Stimulated activated naive CD4-positive, alpha-beta T cell (primary cell): ENCODE results near the gene FAM118B.

Experiments
- DNase-seq, 6 experiments: peaks; one replicate each; lab custom pipeline; 2025; lab: John Stamatoyannopoulos, UW

The FAM118B gene

DNA sequence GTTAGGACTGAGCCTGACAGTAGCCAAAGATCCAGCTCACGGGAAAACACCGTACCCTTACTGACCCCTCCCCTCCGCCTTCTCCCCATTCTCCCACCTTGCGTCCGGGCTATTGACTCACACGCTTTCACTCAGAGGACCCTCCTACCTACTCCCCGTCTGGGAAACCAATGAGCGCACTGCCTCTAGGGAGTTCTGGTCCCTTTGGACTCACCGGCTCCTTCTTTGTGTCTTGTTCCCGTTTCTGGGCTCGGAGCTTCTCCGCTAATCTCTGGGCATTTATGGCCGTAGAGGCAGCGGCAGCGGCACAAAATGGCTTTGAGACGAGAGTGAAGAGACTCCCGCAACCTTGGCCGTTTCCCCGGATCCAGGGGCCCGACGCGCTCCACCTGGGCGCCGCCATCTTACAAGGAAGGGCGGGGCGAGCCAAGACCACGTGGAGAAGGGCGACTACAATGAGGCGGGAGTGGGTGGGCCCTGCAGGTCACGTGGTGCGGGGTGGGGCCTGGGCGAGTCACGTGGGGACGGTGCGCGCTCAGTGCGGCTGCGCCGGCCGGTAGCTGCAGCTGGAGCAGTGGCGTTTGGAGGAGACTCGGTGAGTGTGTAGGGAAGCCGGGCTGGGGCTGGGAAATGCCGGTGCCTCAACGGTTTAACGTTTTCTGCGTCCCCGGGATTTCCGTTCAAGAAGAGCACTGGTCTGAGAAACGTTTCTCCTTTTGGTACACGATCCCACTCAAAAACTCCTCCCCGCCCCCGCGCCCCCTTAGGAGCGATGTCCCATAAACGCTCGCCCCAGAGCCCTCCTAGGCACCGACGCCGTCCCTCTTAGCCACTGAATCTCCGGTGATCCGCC is at the start of gene FAM118B, which contains the start of gene RPUSD4:
FAM118B (plus strand) TSS at position 547 of the 853 bp plus-strand sequence. CDS start 23,220 bp downstream, outside the sequence.
RPUSD4 (minus strand) TSS at position 415 of the 853 bp plus-strand sequence; CDS start at position 403, 12 bp downstream.
- DNase-seq: peak; percentile 95 to 98 (median 96)

DNA sequence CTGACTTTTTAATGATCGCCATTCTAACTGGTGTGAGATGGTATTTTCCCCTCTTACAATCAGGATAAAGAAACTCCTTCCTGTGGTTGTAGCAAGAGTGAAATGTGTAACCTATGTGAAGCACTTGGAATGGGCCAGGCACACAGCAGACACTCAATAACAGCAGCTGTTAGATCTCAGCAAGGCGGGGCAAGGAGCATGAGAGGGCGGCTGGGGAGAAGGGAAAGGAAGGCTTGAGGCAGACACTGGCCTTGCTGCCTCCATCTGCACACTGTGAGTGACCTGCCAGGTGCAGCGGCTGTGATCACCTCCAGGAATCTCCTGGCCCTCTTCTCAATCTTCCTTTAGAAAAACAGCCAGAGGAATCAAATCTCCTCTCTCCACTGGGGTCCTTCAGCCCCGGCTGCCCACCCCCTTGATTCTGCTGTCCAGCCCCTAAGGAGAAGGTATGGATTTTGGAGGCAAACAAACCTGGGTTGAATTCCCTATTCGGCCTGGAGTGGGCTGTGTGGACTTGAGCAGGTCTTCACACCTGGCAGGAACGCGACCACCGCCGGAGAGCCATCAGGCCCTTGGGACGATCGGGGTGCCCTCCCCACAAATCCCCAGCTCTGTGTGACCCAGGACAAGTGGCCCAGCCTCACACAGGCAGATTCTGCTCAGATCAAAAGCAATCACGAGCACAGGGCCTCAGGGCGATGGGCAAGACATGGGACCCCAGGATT is 49.1 kb upstream of the FAM118B start:
- DNase-seq: no peak

DNA sequence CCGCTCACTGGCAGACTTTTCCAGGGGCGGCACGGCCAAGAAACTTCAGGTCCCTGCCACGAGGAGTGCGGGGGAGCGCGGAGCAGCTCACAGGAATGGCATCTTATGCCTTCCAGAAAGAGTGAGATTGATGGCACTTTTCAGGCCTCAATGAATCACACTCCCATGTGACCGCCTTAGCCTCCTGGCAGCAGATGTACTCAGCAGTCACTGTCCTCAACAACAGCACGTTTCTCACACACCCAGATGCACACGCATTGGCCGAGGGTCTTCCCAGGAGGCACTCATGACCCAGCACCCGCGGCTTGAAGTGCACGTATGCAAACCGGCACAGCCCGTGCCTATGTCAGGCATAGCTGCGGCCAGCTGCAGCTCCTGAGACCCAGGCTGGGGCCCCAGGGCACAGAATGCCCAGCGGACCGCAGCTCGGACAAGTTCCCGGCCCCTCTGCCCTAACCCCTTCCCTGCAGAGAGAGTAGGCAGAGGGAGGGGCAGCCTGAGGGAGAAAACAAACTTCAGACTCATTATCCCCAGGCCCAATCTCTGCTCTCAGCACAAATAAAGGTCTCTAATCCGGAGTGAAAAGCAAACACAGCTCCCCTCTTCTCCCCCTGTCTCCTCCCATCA is 48.4 kb upstream of the FAM118B start:
- no peak for DNase-seq

DNA sequence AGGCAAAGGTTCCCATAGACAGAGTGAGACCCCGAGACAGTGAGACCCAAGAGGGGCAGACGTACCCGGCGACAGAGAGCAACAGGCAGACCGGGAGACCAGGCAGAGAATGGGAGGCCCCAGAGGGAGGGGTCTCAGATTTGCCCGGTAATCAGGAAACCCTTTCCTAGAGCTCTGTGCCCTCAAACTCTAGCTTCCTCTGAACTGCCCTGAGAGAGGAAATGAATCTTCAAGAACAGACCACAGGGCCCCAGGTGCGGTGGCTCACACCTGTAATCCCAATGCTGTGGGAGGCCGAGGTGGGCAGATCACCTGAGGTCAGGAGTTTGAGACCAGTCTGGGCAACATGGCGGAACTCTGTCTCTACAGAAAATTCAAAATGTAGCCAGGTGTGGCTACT is 47.8 kb upstream of the FAM118B start:
- DNase-seq: no peak

DNA sequence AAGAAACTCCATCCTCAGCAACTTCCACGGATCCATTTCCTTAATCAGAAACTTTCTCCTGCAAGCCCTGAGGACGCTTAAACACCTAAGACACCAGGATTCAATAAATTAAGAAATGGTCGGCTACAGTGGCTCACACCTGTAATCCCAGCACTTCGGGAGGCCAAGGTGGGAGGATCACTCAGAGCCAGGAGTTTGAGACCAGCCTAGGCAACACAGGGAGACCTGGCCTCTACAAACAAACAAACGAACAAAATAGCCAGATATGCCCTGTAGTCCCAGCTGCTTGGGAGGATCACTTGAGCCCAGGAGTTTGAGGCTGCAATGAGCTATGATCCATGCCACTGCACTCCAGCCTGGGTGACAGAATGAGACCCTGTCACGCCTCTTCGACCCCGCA is 46.8 kb upstream of the FAM118B start:
- DNase-seq: no peak

DNA sequence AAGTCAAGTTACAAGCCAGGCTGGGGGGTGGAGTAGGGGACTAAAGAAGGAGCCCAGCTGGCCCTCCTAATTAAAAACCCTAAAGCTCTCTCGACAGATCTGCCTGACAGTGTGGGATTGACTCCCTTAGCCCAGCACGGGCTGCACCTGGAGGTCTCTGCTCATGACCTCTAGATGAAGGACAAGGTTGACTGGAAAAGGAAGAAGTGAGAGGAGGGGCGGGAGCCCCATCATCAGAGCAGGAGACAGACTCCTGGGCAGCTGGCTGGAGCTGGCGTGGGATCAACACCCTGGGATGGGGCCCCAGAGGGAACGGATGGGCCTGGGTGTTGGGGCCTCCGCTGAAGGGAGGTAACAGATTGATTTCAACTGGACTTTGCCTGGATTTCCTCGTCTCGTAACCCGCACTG is 46.3 kb upstream of the FAM118B start:
- no peak for DNase-seq

DNA sequence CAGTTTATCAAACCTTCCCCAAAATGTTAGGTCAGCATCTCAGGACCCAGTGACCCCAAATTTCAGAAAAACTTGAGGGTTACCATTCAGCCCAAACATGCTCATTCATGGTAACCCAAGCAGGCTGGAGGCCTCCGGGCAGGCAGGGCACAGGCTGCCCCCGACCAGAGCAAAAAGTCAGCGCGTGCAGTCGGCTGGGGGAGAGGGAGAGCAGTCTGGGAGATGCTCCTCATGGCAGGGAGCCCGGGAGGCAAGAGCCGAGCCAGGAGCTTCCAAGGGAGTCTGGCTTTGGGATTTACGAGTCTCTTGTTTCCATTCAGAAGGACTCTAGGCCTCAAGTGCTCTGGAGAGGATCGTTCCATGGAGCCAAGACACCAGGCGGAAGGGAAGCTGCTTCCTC is 45.8 kb upstream of the FAM118B start:
- no peak for DNase-seq

DNA sequence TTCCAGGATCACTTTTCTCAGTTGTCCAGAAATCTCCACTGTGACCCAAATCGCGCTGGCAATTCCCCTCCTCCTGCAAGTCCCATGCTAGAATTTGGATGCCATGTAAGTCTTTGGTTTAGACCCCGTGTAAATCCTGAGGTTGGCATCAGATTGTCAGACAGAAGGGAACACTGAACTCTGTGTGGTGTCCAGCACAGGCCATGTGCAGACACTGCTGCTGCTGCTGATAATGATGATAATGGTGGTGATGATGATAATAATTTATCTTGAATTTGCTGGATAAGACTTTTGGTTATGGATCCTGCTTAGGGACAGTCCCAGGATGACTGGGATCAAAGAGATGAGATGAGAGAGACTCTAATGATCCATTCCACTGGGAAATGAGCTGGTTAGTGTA is 45.2 kb upstream of the FAM118B start:
- no peak for DNase-seq

DNA sequence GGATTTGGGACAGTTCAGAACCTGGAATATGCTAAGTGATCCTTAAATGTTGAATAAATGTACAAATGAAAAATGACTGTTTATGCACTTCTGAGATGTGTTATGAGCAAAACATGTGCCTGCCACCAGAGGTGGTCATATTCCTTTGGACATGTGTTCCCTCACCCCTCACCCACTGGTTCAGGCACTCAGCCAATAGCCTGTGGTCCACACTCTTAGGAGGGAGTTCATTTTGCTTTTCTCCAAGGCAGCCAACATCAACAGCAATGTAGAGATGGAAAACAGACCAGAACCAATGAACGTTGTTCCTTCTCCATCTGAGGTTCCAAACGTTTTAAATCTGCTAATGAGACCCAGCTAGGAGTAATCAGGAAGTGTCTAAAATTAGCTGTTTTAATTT is 44.1 kb upstream of the FAM118B start:
- DNase-seq: no peak

DNA sequence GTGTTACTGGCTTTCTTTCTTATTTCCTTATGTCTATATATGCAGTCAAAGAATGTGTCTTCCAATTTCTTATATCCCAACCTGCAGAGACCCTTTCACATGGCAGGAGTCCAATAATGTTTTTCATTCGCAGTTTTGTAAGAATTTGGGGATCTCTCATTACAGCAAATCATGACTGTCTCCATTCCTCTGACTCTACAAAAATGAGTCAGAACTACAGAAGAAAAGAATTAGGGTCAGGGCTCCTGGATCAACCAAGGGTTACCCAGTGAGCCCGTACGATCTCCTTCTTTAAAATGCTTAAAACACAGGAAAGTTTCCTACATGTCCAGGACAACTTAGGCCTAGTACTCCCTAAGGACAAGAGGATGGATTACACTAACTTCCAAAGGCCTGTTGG is 42.3 kb upstream of the FAM118B start:
- no peak for DNase-seq

DNA sequence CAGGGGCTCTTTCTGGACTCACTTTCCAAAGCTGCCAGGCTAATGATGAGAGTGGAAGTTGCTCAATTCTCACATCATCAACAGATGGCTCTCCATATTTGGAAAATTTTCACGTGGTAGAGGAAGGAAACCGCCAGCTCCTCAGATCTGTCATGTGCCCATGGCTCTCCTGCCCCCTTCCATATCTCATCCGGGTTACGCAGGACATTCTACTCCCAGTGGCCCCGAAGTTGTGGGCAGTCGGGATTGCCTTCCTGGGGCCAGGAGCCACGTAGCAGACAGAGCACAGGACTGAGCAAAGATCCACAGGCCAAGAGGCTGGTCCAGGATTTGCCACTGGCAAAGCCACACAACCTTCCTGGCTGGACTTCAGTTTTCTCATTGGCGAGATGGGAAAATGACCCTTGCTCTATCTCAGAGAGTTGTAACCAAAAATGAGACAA is 39.0 kb upstream of the FAM118B start:
- DNase-seq: no peak

DNA sequence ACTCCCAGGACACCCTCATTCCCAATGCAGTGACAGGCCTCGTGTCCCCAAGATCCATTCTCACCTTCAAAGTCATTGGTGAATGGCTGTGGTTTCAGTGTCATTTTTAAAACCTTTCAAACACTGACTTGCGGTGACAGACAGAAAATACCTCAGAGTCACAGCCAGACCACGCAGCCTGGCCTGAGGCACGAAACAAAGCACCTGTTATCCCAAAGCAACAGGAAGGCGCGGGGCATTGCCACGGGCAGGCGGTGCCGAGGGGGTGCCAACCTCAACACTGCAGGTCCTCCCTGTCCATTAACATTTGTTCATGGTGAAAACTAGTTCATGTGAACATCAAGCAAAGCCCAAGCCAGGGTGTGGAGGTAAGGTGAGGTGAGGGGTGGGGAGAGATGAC is 38.3 kb upstream of the FAM118B start:
- DNase-seq: no peak

DNA sequence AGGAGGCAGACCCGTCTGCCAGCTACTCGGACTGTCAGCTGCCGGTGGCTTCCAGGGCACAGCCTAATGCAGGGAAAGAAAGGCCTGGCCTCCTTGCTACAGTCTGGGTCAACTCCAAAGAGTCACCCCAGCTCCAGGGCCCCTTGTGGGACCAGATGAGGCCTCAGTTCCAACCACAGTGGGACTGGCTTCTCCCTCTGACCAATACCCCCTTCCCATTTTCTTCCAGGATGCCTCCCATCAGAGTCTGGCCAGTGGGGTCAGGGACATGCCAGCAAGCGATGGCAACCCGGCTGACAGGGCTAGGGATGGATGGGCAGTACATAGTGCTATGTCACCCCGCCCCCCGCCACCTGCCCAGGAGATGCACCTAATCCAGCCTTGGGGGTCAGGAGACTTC is 36.8 kb upstream of the FAM118B start:
- DNase-seq: no peak

DNA sequence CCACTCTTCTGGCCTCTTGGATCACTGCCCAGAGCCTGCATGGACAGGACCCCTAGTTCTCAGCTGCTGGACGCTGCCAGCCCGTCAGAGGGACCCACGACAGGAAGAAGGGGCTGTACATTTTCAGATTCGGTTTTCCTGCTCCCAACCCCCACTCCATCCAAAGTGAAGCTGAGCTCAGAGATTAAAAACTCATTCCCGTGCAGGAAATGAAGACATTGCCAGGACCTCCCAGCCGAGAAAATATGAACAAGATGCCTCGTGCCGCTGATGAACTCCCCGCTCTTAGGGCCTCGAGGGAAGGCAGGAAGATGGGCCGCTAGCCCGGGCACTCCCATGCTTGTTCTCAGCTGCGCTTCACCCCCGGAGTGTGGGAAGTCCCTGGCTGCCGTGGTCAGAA is 36.2 kb upstream of the FAM118B start:
- no peak for DNase-seq

DNA sequence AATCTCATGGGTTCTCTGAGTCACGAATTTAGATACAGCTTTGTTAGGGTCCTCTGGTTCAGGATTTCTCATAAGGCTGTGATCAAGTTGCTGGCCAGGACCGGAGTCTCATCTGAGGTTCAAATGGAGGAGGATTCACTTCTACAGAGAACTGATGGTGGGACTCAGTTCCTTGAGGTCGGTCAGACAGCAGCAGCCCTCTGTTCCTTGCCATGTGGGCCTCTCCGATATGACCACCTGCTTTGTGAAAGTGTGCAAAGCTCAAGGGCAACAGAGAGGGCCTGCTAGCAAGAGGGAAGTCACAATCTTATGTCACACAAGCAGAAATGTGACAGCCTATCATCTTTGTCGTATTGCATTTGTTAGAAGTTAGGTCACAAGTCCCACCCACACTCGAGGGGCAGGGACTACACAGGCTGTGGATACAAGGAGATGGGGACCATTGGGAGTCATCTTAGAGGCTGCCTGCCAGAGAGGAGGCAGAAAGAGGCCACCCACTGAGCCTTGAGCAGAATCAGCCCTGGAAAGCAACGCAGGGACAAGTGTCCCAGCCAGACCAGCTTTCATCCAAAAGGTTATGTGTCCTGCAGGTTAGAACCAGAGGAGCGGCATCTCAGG is 34.6 kb upstream of the FAM118B start:
- DNase-seq: no peak

DNA sequence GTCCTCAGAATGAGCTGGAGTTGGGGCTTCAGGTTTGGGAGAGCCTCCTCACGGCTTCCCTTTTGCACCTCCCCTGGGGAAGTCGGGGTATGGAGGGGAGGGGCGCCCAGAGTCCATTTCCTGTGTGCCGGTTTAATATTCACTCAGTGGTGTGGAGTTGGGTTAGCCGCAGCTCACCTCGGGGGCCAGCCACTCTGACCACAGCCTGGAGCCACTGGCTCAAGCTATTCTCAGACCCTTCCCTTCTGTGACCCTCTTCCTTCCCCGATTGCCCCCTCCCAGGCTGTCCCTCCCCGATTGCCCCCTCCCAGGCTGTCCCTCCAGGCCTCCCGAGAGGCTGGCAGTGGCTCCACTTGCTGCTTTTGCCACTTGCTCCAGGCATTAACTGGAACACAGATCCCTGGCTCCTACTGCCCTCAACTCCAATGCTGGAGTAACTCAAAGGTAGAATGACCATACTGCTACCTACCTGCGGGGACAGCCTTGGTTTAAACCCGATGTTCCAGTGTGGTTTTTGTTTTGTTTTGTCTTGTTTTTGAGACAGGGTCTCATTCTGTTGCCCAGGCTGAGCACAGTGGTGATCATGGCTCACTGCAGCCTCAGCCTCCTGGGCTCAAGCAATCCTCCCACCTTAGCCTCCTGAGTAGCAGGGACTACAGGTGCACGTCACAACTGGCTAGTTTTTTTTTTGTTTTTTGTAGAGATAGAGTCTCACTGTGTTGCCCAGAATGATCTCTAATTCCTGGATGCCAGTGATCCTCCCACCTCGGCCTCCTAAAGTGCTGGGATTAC is 29.4 kb upstream of the FAM118B start:
- DNase-seq: no peak

DNA sequence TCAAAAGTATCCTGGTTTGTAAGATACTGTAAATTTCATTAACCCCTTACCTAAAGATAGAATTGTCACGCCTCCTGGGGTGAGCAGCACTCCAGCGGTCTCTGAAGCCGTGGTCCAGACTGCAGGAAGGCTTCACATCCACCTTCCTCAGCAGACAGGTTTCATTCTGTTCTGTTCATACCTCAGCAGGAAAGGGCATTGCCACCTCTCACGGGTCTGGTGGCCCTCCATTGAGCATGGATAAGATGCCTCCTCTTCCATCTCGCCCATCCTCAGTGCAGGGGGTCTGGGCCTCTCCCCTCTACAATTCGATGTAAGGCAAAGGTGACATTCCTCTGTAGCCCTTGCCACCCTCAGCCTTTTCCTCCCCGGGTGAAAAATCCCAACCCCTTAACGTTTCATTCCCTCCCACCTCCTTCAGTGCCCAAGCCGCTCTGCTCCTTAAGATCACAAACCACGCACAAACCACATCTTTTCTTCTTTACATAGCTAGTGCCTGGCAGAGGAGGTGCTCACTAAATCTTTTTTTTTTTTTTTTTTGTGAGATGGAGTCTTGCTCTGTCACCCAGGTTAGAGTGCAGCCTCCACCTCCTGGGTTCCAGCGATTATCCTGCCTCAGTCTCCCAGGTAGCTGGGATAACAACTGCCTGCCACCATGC is 28.7 kb upstream of the FAM118B start:
- no peak for DNase-seq

DNA sequence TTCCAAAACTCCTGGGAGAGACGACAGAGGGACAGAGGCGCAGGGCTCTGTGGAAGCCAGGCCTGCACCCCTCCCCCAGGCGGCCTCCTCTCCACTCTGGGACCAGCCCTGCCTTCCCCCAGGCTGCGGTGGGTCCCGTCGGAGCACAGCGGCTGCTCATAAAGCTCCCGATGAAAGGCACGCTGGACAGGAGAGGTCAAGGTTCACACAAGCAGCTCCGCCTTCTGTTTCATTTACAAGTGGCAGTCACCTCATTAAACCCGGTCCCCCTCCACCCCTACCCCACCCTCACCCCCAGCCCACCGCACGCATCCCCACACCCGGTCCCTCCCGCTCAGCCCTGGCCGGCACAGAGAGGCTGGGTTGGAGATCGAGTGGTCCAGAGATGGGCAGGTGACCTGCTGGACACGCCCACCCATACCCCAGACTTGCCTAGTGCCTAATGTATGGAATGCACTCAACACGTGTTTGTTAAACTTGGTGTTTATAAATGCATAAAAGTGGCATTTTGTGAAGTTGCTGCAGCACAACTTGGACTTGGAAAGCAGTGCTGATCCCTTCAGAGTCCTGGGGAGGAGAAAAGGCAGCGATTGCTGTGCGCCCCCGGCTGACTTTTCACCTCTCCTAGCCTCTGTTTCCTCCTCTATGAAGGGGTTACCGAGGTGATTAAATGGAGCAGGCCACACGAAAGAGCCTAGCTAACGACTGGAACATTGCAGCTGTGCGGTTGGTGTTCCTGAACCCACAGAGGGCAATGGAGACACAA is 26.1 kb upstream of the FAM118B start:
- no peak for DNase-seq

DNA sequence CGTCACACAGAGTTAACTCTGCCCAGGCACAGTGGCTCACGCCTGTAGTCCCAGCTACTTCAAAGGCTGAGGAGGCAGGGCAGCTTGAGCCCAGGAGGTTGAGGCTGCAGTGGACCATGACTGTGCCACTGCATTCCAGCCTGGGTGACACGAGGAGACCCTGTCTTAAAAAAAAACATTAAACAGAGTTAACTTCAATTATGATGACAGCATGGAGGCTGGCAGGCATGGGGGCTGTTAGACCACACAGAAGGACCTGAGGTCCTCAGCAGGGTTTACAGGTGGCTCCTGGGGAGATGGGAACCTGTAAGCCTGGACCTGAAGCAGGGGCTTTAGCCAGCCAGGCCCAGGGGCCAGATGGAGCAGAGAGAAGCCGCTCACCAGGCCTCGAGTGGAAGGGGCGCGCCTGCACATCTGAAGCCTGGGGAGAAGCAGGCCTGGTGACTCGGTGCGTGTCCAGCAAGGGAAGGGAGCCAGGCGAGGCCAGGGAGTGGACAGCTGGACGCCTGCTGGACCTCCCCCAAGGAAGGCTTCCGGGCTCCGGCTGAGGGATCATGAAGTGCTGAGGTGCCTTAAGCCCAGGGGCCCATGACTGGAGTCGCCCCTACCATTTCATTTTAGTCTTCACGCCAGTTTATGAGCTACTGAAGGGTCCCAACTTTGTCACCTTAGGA is 25.4 kb upstream of the FAM118B start:
- no peak for DNase-seq
